Measurements from ENCODE around the gene DGKH.

DNA sequence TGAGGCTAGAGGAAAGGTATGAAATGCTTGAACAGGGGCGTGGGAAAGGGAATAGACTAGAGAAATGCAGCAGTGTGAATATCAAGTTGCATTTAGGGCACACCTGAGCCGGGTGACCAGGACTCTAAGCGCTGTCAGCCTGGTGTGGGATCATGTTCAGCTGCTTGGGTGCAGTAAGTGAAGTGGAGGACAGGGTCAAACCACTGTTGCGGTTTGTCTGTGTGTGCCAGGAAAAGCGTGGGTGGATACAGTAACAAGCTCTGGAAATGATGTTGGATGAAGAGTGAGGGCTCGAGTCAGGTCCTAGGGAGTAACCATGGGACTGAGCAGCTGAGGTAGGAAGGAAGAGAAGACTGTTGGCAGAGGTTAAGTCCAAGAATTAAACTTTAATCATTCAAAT, 15.8 kb downstream of the DGKH start:
- TF ChIP-seq, protein P1, sequence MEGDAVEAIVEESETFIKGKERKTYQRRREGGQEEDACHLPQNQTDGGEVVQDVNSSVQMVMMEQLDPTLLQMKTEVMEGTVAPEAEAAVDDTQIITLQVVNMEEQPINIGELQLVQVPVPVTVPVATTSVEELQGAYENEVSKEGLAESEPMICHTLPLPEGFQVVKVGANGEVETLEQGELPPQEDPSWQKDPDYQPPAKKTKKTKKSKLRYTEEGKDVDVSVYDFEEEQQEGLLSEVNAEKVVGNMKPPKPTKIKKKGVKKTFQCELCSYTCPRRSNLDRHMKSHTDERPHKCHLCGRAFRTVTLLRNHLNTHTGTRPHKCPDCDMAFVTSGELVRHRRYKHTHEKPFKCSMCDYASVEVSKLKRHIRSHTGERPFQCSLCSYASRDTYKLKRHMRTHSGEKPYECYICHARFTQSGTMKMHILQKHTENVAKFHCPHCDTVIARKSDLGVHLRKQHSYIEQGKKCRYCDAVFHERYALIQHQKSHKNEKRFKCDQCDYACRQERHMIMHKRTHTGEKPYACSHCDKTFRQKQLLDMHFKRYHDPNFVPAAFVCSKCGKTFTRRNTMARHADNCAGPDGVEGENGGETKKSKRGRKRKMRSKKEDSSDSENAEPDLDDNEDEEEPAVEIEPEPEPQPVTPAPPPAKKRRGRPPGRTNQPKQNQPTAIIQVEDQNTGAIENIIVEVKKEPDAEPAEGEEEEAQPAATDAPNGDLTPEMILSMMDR (IDR thresholded peaks at IDR 0.05) = no peak
- no peak for TF ChIP-seq POLR2A (IDR thresholded peaks at IDR 0.05)
- no peak for TF ChIP-seq POLR2AphosphoS5 (IDR thresholded peaks at IDR 0.05)

Measured in breast epithelium (tissue), 3 donors.